ENCODE data around the gene CCM2.
"Not testable (repeated sequence)": the region's sequence is repeated elsewhere in the genome, so short reads cannot be mapped to it uniquely, and the experiment has no call there.

Gene CCM2

GRCh38 chr7:44982535-44982923 lies 17.5 kb upstream of the CCM2 start:
- DNase-seq, result no peak

- DNase-seq, result no peak
These were observed 17.0 kb upstream of the CCM2 start for GRCh38 chr7:44982970-44983369.

- DNase-seq, result no peak
These were observed 16.1 kb upstream of the CCM2 start for GRCh38 chr7:44983742-44984477.

GRCh38 chr7:44984478-44984758 lies 15.6 kb upstream of the CCM2 start:
- no peak for DNase-seq

GRCh38 chr7:44985033-44985695 lies 14.8 kb upstream of the CCM2 start:
- no peak for DNase-seq

- no peak for DNase-seq
These were observed 14.1 kb upstream of the CCM2 start for GRCh38 chr7:44985900-44986217.

- peak; percentile 96 for DNase-seq
These were observed 13.6 kb upstream of the CCM2 start for GRCh38 chr7:44986218-44987053.

GRCh38 chr7:44987457-44987856 lies 12.5 kb upstream of the CCM2 start:
- DNase-seq, result no peak

GRCh38 chr7:44987996-44988395 lies 12.0 kb upstream of the CCM2 start:
- no peak for DNase-seq

GRCh38 chr7:44988701-44989100 lies 11.3 kb upstream of the CCM2 start:
- no peak for DNase-seq

GRCh38 chr7:44989132-44989531 lies 10.9 kb upstream of the CCM2 start:
- DNase-seq, result no peak

GRCh38 chr7:44990109-44991023 lies 9.6 kb upstream of the CCM2 start:
- no peak for DNase-seq

GRCh38 chr7:44992004-44992795 lies 7.8 kb upstream of the CCM2 start:
- DNase-seq, result not testable (repeated sequence)

- no peak for DNase-seq
These were observed 5.0 kb upstream of the CCM2 start for GRCh38 chr7:44994877-44995554.

- no peak for DNase-seq
These were observed 4.2 kb upstream of the CCM2 start for GRCh38 chr7:44995555-44996493.

- DNase-seq, result no peak
These were observed 1.7 kb upstream of the CCM2 start for GRCh38 chr7:44998153-44998871.

- peak; percentile 100 for DNase-seq
These were observed 532 bp upstream of the CCM2 start for GRCh38 chr7:44999245-45000092.

- DNase-seq, result no peak
These were observed 1.2 kb downstream of the CCM2 start for GRCh38 chr7:45001138-45001694.
